ENCODE data around the gene CARM1.
A peak's percentile ranks its signal among the peaks of the same experiment; 100 is the strongest.
"Not testable (repeated sequence)": the region's sequence is repeated elsewhere in the genome, so short reads cannot be mapped to it uniquely, and the experiment has no call there.

The CARM1 gene

GRCh38 chr19:10876459-10877240, 5.3 kb downstream of the CARM1 start:
- DNase-seq = no peak

GRCh38 chr19:10877608-10878007, 6.3 kb downstream of the CARM1 start:
- DNase-seq = not testable (repeated sequence)

- no peak for DNase-seq
These were observed 6.9 kb downstream of the CARM1 start for GRCh38 chr19:10878253-10878652.

- no peak for DNase-seq
These were observed 10.2 kb downstream of the CARM1 start for GRCh38 chr19:10881403-10882107.

- DNase-seq = no peak
These were observed 10.7 kb downstream of the CARM1 start for GRCh38 chr19:10882108-10882457.

GRCh38 chr19:10884274-10884673, 12.9 kb downstream of the CARM1 start:
- DNase-seq = no peak

- no peak for DNase-seq
These were observed 14.1 kb downstream of the CARM1 start for GRCh38 chr19:10885201-10886169.

GRCh38 chr19:10887616-10888367, 16.4 kb downstream of the CARM1 start:
- DNase-seq = no peak

GRCh38 chr19:10888421-10888866, 17.1 kb downstream of the CARM1 start:
- DNase-seq = no peak

GRCh38 chr19:10889880-10890279, 18.5 kb downstream of the CARM1 start:
- no peak for DNase-seq

- DNase-seq = no peak
These were observed 20.2 kb downstream of the CARM1 start for GRCh38 chr19:10891405-10892086.

- DNase-seq = no peak
These were observed 20.9 kb downstream of the CARM1 start for GRCh38 chr19:10892256-10892655.

- no peak for DNase-seq
These were observed 23.5 kb downstream of the CARM1 start for GRCh38 chr19:10894911-10895213.

GRCh38 chr19:10895363-10895762, 24.0 kb downstream of the CARM1 start:
- DNase-seq = no peak

- no peak for DNase-seq
These were observed 24.6 kb downstream of the CARM1 start for GRCh38 chr19:10895920-10896319.

GRCh38 chr19:10896851-10897526, 25.6 kb downstream of the CARM1 start:
- peak; percentile 36 for DNase-seq

- no peak for DNase-seq
These were observed 27.3 kb downstream of the CARM1 start for GRCh38 chr19:10898633-10899032.

- no peak for DNase-seq
These were observed 27.8 kb downstream of the CARM1 start for GRCh38 chr19:10899151-10899653.

GRCh38 chr19:10907925-10908324, 36.6 kb downstream of the CARM1 start:
- DNase-seq = no peak

- no peak for DNase-seq
These were observed 37.1 kb downstream of the CARM1 start for GRCh38 chr19:10908380-10908960.

Measured in NCI-H2081 treated with DMSO at 0.1 percent for 48 hours (cell line).